Activated CD4-positive, alpha-beta T cell treated with anti-CD3 and anti-CD28 coated beads, Interleukin-10, Interleukin-2, amounts not matched to agents 100 ng/mL and 50 ng/mL, durations not matched to agents 16 hours and 8 hours (primary cell): ENCODE results near the gene ERMAP.
"Not testable (repeated sequence)": the region's sequence is repeated elsewhere in the genome, so short reads cannot be mapped to it uniquely, and the experiment has no call there.

Source experiments
- DNase-seq: peaks from one replicate; pipeline ENCODE4 v3.0.0-alpha.2; 2020

The ERMAP gene

DNA sequence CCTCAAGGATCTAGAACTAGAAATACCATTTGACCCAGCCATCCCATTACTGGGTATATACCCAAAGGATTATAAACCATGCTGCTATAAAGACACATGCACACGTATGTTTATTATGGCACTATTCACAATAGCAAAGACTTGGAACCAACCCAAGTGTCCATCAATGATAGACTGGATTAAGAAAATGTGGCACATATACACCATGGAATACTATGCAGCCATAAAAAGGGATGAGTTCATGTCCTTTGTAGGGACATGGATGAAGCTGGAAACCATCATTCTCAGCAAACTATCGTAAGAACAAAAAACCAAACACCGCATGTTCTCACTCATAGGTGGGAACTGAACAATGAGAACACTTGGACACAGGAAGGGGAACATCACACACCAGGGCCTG lies 2.1 kb upstream of the ERMAP start:
- not testable (repeated sequence) for DNase-seq

- no peak for DNase-seq
Measured at GRCh38 chr1:42815941-42816584, 859 bp upstream of the ERMAP start.

GRCh38 chr1:42817440-42817767 lies 482 bp downstream of the ERMAP start:
- DNase-seq: no peak

DNA sequence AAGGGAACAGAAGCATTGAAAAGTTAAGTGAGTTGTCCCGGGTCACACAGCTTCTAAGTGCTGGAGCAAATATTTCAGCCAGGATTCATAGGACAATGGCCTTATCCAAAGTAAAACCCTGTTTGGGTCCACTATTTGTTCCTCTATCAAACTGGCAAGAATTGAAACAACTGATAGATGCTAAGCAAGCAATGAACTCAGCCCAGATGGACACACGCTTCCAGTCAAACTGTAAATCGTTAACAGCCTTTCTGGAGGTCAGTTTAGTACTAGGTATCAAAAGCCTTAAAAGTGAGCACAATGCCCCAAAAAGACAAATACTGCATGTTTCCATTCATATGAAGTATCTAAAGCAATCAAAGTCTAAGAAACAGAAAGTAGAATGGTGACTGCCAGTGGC lies 1.1 kb downstream of the ERMAP start:
- DNase-seq: no peak

DNA sequence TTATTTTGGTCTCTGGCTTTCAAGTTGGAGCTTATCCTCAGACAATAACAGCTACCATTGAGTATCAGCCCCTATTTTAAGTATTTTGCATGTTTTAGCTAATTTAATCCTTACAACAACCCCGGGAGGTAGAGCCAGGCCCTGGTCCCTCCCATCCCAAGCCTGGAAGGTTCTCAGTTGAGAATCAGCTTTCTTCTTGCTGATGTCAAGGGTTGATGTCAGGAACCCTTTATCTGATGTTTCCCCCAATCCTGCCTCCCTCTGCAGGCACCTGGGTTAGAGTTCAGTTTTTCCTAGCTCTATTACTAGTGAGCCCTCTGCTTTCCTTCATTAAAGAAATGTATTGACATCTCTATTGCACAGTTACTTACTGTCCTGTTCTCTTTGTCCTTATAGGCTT lies 3.9 kb downstream of the ERMAP start:
- DNase-seq: no peak

- DNase-seq: no peak
Measured at GRCh38 chr1:42821690-42822089, 4.8 kb downstream of the ERMAP start.

GRCh38 chr1:42822800-42823392 lies 6.0 kb downstream of the ERMAP start:
- no peak for DNase-seq

GRCh38 chr1:42824481-42825035 lies 7.6 kb downstream of the ERMAP start:
- DNase-seq: no peak

DNA sequence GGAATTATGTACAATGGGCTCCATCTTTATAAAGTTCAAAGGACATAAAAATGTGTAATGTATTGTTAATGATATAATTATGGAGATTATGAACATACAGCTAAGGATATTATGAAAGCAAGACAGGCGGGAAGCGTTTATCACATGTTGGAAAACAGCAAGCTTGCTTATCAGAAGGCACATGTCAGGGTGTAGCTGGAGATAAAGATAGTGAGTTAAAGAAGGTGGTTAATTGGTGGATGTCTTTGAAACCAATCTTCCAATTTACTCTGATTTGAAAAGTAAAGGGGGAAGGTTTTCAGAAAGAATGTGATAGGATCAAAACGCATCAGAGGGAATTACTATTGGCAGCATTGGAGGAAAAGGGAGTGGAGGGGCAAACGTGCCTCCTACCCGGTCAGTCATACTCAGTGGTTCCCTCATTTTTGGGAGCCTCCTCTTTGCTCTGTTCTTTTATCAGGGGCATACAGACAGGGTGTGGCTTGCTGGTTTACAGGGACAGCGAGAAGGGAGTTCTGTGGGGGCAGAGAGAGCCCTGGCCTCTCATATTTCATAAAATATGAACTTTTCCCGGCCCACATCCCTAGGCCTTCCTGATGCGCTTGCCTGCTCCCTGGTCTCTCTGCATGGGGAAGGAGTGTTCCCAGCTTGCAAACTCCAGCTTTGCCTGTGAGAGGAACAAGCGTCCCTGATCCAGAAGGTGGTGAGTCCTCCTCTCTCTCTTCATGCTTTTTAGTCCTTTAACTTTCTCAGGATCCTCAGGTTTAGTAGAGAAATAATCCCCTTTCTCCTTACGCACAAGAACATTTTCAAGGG lies 8.3 kb downstream of the ERMAP start:
- DNase-seq: no peak

DNA sequence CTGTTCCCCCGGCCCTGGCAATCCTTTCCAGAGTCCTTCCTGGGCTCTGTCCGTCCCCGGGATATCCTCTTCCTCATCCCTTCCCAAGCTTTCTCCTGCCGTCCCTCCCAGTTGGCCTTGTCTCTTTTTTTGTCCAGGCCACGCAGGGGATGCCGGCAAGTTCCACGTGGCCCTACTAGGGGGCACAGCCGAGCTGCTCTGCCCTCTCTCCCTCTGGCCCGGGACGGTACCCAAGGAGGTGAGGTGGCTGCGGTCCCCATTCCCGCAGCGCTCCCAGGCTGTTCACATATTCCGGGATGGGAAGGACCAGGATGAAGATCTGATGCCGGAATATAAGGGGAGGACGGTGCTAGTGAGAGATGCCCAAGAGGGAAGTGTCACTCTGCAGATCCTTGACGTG lies 13.7 kb downstream of the ERMAP start:
- DNase-seq: no peak

- no peak for DNase-seq
Measured at GRCh38 chr1:42831273-42831672, 14.4 kb downstream of the ERMAP start.

GRCh38 chr1:42832641-42833240 lies 15.8 kb downstream of the ERMAP start:
- no peak for DNase-seq

- no peak for DNase-seq
Measured at GRCh38 chr1:42833981-42834380, 17.1 kb downstream of the ERMAP start.

DNA sequence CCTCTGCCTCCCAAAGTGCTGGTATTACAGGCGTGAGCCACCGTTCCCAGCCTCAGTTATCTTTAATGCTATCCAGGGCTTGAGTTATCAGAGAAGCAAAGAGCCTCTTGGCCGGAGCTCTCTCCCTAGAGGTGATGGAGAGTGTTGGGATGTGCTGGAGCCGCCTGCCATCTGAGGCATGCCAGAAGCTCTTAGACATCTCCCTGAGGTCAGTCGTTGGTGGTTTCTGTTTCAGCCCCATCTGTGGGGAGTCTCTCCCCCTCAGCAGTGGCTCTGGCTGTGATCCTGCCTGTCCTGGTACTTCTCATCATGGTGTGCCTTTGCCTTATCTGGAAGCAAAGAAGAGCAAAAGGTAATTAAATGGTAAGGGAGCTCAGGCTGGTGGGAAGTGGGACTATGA lies 17.9 kb downstream of the ERMAP start:
- DNase-seq: no peak

DNA sequence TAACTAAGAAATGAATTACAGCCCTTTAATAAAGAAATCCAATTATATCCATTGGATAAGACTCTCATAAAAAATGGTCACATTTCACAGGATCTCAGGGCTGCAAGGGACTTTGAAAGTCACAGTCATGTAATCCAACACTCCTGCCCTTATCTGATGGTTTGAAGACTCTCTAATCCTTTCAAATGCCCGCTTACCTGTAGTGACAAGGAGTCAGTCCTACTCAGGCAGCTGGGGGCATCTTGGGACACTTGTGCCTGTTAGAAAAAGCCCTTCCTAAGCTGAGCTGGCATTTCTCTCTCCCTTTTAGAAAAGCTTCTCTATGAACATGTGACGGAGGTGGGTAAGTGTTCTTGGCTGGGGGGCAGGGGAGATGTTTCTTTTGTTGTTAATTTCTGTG lies 18.5 kb downstream of the ERMAP start:
- no peak for DNase-seq

- no peak for DNase-seq
Measured at GRCh38 chr1:42837709-42838108, 20.8 kb downstream of the ERMAP start.

GRCh38 chr1:42838482-42839190 lies 21.7 kb downstream of the ERMAP start:
- DNase-seq: no peak

DNA sequence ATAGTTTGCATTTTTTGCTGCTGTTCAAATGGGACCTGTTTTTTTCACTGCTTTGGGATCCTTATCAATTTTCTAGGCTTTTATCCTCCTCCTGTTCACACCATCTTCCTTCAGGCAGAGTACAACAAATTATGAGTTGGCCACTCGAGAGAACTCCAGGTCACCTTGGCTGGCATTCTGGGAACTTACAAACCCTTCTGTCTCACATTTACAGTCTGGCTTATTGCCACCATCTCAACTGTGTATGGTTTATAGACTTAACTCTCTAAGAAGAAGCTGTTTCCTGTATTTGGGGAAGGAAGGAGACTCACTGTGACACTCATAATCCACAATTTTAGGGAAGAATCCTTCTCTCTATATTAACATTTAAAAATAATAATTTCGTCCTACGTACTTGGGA lies 24.1 kb downstream of the ERMAP start:
- no peak for DNase-seq

DNA sequence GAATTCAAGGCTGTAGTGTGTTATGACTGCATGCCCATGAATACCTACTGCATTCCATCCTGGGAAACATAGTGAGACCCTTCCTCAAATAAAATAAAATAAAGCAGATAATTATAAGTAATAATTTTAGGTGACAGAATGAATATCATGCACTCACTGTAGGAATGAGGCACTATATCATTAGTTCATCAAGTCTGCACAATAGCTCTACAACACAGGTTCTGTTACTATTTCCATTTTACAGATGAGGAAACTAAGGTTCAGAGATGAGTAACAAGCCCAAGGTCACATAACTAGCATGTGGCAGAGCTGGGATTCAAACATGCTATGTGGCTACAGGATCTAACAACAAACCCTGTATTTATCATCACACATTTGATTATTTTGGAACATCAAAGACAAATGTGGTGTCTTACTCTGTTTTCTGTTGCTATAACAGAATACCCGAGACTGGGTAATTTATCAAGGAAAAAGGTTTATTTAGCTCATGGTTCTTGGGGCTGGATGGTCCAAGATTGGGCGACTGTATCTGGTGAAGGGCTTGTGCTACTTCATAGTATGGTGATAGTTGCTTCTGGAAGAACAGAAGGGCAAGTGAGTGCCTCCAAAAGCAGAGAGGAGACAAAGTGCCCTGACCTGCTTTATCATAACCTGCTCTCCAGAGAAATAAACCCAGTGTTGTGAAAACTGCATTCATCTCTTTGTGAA lies 24.7 kb downstream of the ERMAP start:
- no peak for DNase-seq

- peak; percentile 33 for DNase-seq
Measured at GRCh38 chr1:42844592-42845140, 27.7 kb downstream of the ERMAP start.

GRCh38 chr1:42845193-42845592 lies 28.3 kb downstream of the ERMAP start:
- DNase-seq: no peak

DNA sequence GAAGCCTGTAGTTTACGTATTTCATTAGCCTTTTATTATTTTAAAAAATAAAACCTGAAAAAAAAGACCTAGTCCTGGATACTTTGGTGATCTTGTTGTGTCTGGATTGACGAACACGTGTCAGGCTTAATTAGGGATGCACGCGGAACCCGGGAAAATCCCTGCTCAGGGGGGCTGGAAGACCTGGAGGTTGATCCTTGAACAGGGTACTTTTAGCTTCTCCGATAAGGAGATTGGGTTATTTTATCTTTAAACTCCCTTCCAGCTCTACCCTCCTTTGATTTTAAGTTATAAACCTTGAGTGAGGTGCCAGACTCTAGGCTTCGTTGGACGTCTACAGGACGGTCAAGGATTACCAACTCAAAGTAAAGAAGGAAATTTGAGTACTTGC lies 28.9 kb downstream of the ERMAP start:
- DNase-seq: no peak
